Parathyroid adenoma (tissue), 2 donors: ENCODE results near the gene PLXDC1.
A peak's percentile ranks its signal among the peaks of the same experiment; 100 is the strongest.

Source experiments
- H2AFZ ChIP-seq: fragments of 300-600 bp; sonication (generic); one replicate; pipeline ENCODE4 v1.7.0; 2017; ENCODE audit warnings: antibody characterized with exemption, mild to moderate bottlenecking
- H3K27ac ChIP-seq: fragments of 300-600 bp; sonication (generic); one replicate; pipeline ENCODE4 v1.7.0; 2017
- H3K27me3 ChIP-seq: fragments of 300-600 bp; sonication (generic); one replicate; pipeline ENCODE4 v1.7.0; 2017; ENCODE audit warnings: low read length; ENCODE audit not compliant: control insufficient read depth, insufficient read depth
- H3K36me3 ChIP-seq: fragments of 300-600 bp; sonication (generic); one replicate; pipeline ENCODE4 v1.7.0; 2017; ENCODE audit warnings: low read length; ENCODE audit not compliant: control insufficient read depth, insufficient read depth
- H3K4me1 ChIP-seq: fragments of 300-600 bp; sonication (generic); one replicate; pipeline ENCODE4 v1.7.0; 2017; ENCODE audit warnings: control low read depth
- H3K4me2 ChIP-seq: fragments of 300-600 bp; sonication (generic); one replicate; pipeline ENCODE4 v1.7.0; 2017; ENCODE audit warnings: low read length
- H3K4me3 ChIP-seq: fragments of 300-600 bp; sonication (generic); one replicate; pipeline ENCODE4 v1.7.0; 2017; ENCODE audit warnings: low read depth, low read length
- H3K79me2 ChIP-seq: fragments of 300-600 bp; sonication (generic); one replicate; pipeline ENCODE4 v1.7.0; 2017; ENCODE audit warnings: control low read depth
- H3K9ac ChIP-seq: fragments of 300-600 bp; sonication (generic); one replicate; pipeline ENCODE4 v1.7.0; 2017; ENCODE audit warnings: mild to moderate bottlenecking
- H3K9me3 ChIP-seq: fragments of 300-600 bp; sonication (generic); one replicate; pipeline ENCODE4 v1.7.0; 2017; ENCODE audit warnings: low read length; ENCODE audit not compliant: control insufficient read depth
- TF ChIP-seq, protein P1 (sequence below): fragments of 300-600 bp; sonication (generic); IDR thresholded peaks from one replicate; pipeline ENCODE4 v1.7.0; 2017; ENCODE audit warnings: antibody characterized with exemption, mild to moderate bottlenecking
- donor health status: primary hyperparathyroidism.

Gene PLXDC1

DNA sequence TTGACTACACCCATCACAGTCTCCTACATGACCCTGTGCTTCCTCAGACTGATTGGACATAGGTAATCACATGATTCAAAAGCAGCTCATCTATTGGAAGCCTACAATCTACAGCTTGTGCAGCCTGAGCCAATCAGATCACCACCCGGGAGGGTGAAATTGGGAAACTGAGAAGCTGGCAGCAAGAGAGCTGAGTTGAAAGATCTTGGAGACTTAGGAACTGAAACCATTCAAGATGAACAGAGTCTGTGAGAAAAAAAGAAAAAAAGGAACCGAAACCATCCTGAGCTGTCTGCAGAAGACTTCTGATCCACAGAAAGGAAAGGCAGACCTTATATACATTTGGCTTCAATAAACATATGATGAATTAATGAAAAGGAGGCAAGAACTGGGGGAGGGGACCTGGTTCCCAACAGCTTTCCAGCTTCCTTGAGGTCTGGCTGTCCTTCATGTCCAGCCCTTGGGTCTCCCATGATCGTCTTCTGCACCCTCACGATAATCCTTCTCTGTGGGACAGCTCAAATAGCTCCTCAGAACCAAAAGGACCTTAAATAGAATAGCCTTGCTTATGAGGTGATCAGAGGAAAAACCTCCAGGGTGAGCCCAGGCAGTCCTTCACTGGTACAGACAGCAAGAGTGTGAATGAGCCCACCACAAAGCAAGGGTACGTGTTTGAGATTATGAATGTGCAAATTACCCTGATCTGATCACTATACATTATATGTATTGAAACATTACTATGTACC lies 32.6 kb downstream of the PLXDC1 start:
- Histone ChIP-seq H3K79me2 (no peaks in the 10 kb centered on the region), H3K4me2 (no peak overlapping the region), H3K36me3 (no peaks in the 10 kb centered on the region), H3K9me3 (no peaks in the 10 kb centered on the region), H3K4me1 (no peaks in the 10 kb centered on the region), H3K27me3 (no peaks in the 10 kb centered on the region), H3K4me3 (no peak overlapping the region), H3K27ac (no peak overlapping the region), H2AFZ (no peak overlapping the region), H3K9ac (no peak overlapping the region)
- TF ChIP-seq, protein P1, sequence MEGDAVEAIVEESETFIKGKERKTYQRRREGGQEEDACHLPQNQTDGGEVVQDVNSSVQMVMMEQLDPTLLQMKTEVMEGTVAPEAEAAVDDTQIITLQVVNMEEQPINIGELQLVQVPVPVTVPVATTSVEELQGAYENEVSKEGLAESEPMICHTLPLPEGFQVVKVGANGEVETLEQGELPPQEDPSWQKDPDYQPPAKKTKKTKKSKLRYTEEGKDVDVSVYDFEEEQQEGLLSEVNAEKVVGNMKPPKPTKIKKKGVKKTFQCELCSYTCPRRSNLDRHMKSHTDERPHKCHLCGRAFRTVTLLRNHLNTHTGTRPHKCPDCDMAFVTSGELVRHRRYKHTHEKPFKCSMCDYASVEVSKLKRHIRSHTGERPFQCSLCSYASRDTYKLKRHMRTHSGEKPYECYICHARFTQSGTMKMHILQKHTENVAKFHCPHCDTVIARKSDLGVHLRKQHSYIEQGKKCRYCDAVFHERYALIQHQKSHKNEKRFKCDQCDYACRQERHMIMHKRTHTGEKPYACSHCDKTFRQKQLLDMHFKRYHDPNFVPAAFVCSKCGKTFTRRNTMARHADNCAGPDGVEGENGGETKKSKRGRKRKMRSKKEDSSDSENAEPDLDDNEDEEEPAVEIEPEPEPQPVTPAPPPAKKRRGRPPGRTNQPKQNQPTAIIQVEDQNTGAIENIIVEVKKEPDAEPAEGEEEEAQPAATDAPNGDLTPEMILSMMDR = no peak

GRCh38 chr17:39116224-39116623 lies 35.2 kb downstream of the PLXDC1 start:
- Histone ChIP-seq H2AFZ (no peak overlapping the region), H3K27ac (no peak overlapping the region), H3K9ac (no peak overlapping the region), H3K9me3 (no peaks in the 10 kb centered on the region), H3K4me3 (no peak overlapping the region), H3K4me1 (no peaks in the 10 kb centered on the region), H3K79me2 (no peaks in the 10 kb centered on the region), H3K27me3 (no peaks in the 10 kb centered on the region), H3K36me3 (no peaks in the 10 kb centered on the region), H3K4me2 (no peak overlapping the region)
- TF ChIP-seq, protein P1 = no peak

- H3K36me3 ChIP-seq = no peaks in the 10 kb centered on the region
- TF ChIP-seq, protein P1 = no peak
- no peaks in the 10 kb centered on the region for H3K27me3 ChIP-seq
- H3K9ac ChIP-seq = no peak overlapping the region
- H3K9me3 ChIP-seq = no peaks in the 10 kb centered on the region
- H3K4me1 ChIP-seq = peaks cover 9% of the 10 kb centered on the region
- peak overlapping the region; percentile 8 for H2AFZ ChIP-seq
- no peak overlapping the region for H3K4me2 ChIP-seq
- H3K4me3 ChIP-seq = no peak overlapping the region
- no peak overlapping the region for H3K27ac ChIP-seq
- H3K79me2 ChIP-seq = no peaks in the 10 kb centered on the region
Observed at GRCh38 chr17:39115135-39115534, 36.3 kb downstream of the PLXDC1 start.

- Histone ChIP-seq H2AFZ (peak overlapping the region; percentile 8), H3K9me3 (no peaks in the 10 kb centered on the region), H3K27me3 (no peaks in the 10 kb centered on the region), H3K4me3 (no peak overlapping the region), H3K4me1 (peaks cover 11% of the 10 kb centered on the region), H3K79me2 (no peaks in the 10 kb centered on the region), H3K36me3 (no peaks in the 10 kb centered on the region), H3K27ac (no peak overlapping the region), H3K9ac (no peak overlapping the region), H3K4me2 (no peak overlapping the region)
- TF ChIP-seq, protein P1 = no peak
Observed at GRCh38 chr17:39114723-39115122, 36.7 kb downstream of the PLXDC1 start.

GRCh38 chr17:39113871-39114270 lies 37.6 kb downstream of the PLXDC1 start:
- TF ChIP-seq, protein P1 = no peak

More at GRCh38 chr17:39113871-39114270, 37.6 kb downstream of the PLXDC1 start:
- Histone ChIP-seq H3K79me2 (no peaks in the 10 kb centered on the region), H3K9ac (no peak overlapping the region), H3K27ac (no peak overlapping the region), H2AFZ (no peak overlapping the region), H3K4me1 (peaks cover 11% of the 10 kb centered on the region), H3K4me3 (no peak overlapping the region), H3K9me3 (no peaks in the 10 kb centered on the region), H3K4me2 (no peak overlapping the region), H3K27me3 (no peaks in the 10 kb centered on the region), H3K36me3 (no peaks in the 10 kb centered on the region)
